GM18873 (cell line): ENCODE measurements around the gene MBNL1.

Experiments used
- ATAC-seq: cut with Tn5 transposase; IDR thresholded peaks from one replicate; pipeline ENCODE4 v1.9.1; 2021; ENCODE audit warnings: mild to moderate bottlenecking, moderate library complexity, moderate number of reproducible peaks; ENCODE audit not compliant: unreplicated experiment, low FRiP score

The MBNL1 gene

GRCh38 chr3:152271501-152272236 lies 2.9 kb downstream of the MBNL1 start:
- no peak for ATAC-seq

- ATAC-seq, result no peak
These were observed 4.1 kb downstream of the MBNL1 start for GRCh38 chr3:152272771-152273242.

- no peak for ATAC-seq
These were observed 8.0 kb downstream of the MBNL1 start for GRCh38 chr3:152276681-152277080.

GRCh38 chr3:152277198-152277597 lies 8.5 kb downstream of the MBNL1 start:
- ATAC-seq, result no peak

DNA sequence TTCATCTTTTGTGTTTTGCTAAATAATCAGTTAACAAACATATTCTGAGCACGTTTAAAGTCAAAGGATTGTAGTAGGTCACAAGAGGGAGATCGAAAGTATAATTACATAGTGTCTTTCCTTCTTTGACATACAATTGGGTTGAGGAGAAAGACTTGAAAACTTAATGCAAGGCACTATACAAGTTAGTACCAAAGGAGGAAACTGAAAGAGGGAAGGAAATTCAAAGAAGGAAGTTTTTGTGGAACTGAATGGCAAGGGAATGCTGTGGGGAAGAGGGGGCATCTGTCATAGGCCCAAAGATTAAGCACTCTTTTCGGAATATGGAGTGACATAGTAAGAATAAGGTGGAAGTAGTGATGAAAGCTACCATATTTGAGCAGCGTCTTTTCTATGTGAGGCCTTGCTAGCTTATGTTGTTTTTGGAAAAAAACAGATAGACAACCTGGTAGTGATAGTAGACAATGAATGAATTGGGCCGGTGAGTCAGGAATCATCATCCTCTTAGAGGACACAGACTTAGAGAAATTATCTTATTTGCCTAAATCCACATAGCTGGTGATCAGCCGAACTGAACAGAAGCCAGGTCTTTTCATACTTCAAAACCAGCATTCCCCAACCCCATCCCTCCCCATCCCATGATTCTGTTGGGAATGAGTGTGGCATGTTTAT lies 10.2 kb downstream of the MBNL1 start:
- no peak for ATAC-seq

DNA sequence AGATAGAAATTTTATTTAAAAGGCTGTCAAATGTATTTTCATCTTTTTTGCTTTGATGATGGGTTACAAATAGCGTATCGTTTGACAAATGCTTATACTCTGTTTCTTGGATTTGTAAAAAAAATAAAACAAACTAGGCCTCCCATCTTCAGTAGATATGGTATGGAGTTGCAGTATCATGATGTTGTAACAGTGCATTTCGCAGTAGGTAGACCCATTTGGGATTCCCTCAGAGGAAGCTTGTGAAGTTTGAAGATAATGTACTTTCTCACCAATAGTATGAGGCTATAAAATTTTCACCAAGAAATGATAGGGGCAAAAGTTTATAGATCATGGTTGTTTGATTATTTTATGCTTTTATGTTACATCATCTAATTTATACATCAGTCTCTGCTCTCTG lies 10.8 kb downstream of the MBNL1 start:
- ATAC-seq, result no peak

- no peak for ATAC-seq
These were observed 11.8 kb downstream of the MBNL1 start for GRCh38 chr3:152280539-152280938.

GRCh38 chr3:152281133-152281713 lies 12.5 kb downstream of the MBNL1 start:
- peak; percentile 81 for ATAC-seq

DNA sequence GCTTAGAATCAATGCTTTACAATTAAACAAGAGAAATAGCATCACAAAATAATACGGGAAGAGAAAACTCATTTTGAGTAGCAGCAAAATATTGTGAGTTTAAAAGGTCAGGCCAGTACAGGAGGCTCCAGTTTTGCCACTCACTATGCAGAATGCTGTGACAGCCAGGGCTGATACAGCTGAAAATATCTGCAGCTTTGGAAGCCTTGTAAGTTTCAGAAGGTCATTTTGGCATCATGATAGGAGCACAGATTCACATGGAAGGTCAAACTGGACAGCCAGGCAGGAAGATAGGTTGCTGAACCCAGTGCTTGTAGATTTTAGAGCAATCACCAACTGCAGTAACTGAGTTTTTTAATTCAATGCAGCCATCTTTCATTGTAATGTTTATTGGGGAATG lies 14.1 kb downstream of the MBNL1 start:
- no peak for ATAC-seq

DNA sequence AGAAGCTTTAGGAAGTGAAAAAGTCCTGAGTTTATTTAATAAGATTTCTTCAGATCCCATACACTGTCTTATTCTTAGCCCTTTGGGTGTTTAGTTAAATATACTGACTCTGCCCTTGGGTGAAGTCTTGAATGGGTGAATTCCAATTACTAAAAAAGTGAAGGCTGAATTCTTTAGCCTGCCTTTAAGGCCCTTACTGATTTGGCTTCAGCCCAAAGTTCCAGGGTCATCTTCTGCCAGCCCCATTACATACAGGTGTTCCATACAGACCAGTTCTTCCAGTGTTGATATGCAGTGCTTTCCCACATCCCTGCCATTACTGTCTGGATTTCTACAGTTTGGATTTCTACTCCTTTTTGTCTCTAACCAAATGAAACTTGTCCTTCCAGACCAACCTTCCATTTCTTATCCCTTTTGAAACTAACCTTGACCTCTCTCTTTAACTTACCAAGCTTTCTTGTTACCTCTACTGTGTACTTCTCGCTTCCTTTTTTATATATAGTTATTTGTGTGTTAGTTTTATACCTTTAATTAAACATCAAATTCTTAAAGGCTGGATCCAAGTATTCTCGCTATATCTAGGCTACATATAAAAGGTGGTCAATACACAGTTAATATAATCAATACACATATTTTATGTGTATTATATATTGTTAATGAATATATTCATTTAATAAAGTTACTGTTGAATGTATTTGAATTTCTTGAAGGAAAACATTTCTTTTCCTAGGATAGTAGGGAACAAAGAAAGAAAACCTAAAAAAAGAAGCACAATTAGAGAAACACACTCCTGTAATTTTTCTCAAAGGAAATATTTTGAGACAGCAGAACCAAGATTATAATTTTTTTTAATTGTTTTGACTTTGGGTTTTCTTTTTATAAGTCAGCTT lies 15.0 kb downstream of the MBNL1 start:
- ATAC-seq, result no peak

GRCh38 chr3:152284906-152285305 lies 16.2 kb downstream of the MBNL1 start:
- ATAC-seq, result no peak

- no peak for ATAC-seq
These were observed 16.8 kb downstream of the MBNL1 start for GRCh38 chr3:152285509-152285908.

- no peak for ATAC-seq
These were observed 19.3 kb downstream of the MBNL1 start for GRCh38 chr3:152287898-152288576.

GRCh38 chr3:152288681-152289080 lies 20.0 kb downstream of the MBNL1 start:
- no peak for ATAC-seq

DNA sequence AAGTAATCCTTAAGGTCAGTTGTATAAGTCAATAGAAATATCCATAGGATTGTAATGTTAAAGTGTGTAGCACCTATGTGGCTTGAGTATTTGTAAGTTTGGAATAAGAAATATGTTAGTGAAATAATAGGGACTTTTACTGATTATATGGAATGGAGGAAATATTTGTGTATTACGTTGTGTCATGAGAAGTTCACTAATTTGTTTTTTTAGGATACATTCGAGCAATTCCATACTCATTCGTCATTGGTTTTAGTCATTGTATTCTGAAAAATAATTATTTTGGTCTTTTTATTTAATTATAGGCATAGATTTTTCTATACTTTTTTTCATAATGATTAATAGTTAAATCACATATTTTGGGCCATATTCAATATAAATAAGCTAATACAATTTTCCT lies 21.0 kb downstream of the MBNL1 start:
- ATAC-seq, result no peak

- ATAC-seq, result no peak
These were observed 21.6 kb downstream of the MBNL1 start for GRCh38 chr3:152290374-152290773.

DNA sequence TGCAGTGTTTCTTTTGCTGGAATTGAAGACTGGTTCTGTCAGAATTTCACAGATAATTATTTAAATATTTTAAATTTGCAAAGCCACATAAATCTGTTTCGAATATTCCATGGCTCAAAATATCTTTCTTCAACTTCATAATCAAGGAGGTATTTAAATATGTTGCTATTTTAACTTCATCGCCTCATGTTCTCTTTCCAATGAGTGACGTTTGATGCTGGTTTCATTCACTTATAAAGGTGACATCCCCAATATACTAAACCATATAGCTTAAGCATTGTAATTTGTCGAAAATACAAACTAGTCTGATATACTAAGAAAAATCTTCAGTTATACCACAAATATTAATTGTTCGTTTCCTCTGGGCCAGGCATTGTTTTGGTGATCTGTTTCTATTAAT lies 22.5 kb downstream of the MBNL1 start:
- no peak for ATAC-seq

DNA sequence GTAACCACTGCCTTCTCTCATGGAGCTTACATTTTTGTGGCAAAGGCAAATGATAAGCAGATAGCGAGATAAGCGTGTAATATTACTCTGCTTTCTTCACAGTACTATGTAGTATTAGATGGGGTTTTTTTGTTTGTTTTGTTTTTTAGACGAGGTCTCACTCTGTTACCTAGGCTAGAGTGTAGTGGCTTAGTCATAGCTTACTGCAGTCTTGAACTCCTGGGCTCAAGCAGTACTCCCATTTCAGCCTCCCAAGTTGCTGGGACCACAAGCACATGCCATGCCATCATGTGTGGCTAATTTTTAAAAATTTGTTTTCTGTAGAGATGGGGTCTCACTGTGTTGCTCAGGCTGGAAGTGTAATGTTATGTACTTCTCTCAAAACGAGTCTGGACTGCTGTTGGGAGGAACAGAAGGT lies 22.9 kb downstream of the MBNL1 start:
- no peak for ATAC-seq

- ATAC-seq, result no peak
These were observed 23.6 kb downstream of the MBNL1 start for GRCh38 chr3:152292366-152292765.

- no peak for ATAC-seq
These were observed 24.7 kb downstream of the MBNL1 start for GRCh38 chr3:152293347-152294006.
